Upper lobe of left lung (tissue), 6 donors: ENCODE measurements around the gene DSCAM. TPM values are rescaled to one million over a fixed set of nuclear protein-coding genes. Genes with fewer than 3 reads are reported as not detected.

ENCODE experiments used
- ATAC-seq, 2 donors: fragments of 200-7000 bp; cut with Tn5 transposase; one replicate each; pipeline ENCODE4 v1.9.1; 2022; ENCODE audit warnings: mild to moderate bottlenecking in 2 of 2, moderate library complexity in 2 of 2; ENCODE audit not compliant: low FRiP score in 2 of 2
- DNase-seq, 2 donors: peaks; one replicate each; pipeline ENCODE4 v3.0.0-alpha.2; 2019 to 2020
- H3K27ac ChIP-seq, 4 donors: fragments of 200-600 bp; sonication (generic); one replicate each; pipeline ENCODE4 v1.5.1; 2016 to 2019
- H3K27me3 ChIP-seq, 4 donors: fragments of 200-600 bp; sonication (generic); one replicate each; pipeline ENCODE4 v1.5.1; 2017 to 2019
- H3K36me3 ChIP-seq, 4 donors: fragments of 200-600 bp; sonication (generic); one replicate each; pipeline ENCODE4 v1.5.1; 2016 to 2019
- H3K4me1 ChIP-seq, 4 donors: fragments of 200-600 bp; sonication (generic); one replicate each; pipeline ENCODE4 v1.5.1; 2018 to 2019
- H3K4me3 ChIP-seq, 4 donors: fragments of 200-600 bp; sonication (generic); one replicate each; pipeline ENCODE4 v1.5.1; 2017 to 2019; ENCODE audit warnings: mild to moderate bottlenecking in 2 of 4, moderate library complexity in 1 of 4
- H3K9me3 ChIP-seq, 4 donors: fragments of 200-600 bp; sonication (generic); one replicate each; pipeline ENCODE4 v1.5.1; 2018 to 2019
- CTCF ChIP-seq, 6 experiments: fragments of 450-650 bp in 4 of 6; fragments of 200-600 bp in 2 of 6; sonication (generic) in 2 of 6; IDR thresholded peaks; one replicate each; pipeline ENCODE4 v1.5.1; 2016 to 2019; ENCODE audit warnings: antibody characterized with exemption in 6 of 6
- EP300 ChIP-seq, 4 donors: sonication (generic); formaldehyde crosslinking; IDR thresholded peaks; one replicate each; pipeline ENCODE4 v1.5.1; 2017; ENCODE audit warnings: antibody characterized with exemption in 4 of 4, control low read depth in 2 of 4
- POLR2A ChIP-seq, 4 donors: fragments of 450-650 bp; IDR thresholded peaks; one replicate each; pipeline ENCODE4 v1.5.1; 2016 to 2017; ENCODE audit warnings: antibody characterized with exemption in 4 of 4, mild to moderate bottlenecking in 2 of 4
- POLR2AphosphoS5 ChIP-seq, 2 donors: sonication (generic); formaldehyde crosslinking; IDR thresholded peaks; one replicate each; pipeline ENCODE4 v1.5.1; 2017; ENCODE audit warnings: antibody characterized with exemption in 2 of 2
- WGBS, 2 donors: methylation state at CpG; one replicate each; pipeline ENCODE4 v1.1.5; 2017 to 2018; 5-methylcytosine and 5-hydroxymethylcytosine counted together
- small RNA-seq, 4 donors: library from RNA; depleted of rRNA; stranded (forward); fragments of <200 nt; gene quantifications; one replicate each; pipeline ENCODE3, GENCODE V24; 2016
- total RNA-seq, 6 donors: library from RNA; depleted of rRNA in 4 of 6; stranded (reverse); fragments of >200 nt in 4 of 6; gene quantifications; one replicate each; pipeline versions ENCODE4 v1.1.0 to v1.2.1, GENCODE V29; 2016 to 2021
- donor health status: DM: no; HTN: no; CAD: no; lungs with moderate emphysema.
- donor health status: DM: no; HTN: yes; CAD: no; lungs with severe emphysema.

Gene DSCAM
- total RNA-seq, 6 donors from 2014 or later, result under 0.01 to 0.61 (median 0.26) TPM; not detected in 1

DNA sequence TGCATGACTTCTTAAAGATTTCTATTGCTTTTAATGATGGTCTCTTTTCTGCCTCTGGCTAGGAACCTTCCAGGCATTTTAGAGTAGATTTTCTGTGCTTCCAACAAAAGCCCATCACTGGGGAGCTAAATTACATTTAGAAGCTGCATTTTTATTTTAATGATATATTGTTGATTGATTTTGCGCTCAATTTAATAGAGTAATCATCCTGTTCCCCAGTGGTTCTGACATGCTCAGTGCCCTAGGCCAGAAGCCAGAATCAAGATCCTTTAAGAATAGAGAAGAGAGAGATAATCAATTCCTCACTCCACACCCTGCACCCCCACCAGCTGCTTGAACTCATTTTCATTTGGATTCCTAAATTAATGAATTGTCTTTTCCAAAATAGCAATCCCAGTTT is 881.9 kb downstream of the DSCAM start:
- TF ChIP-seq EP300 (IDR thresholded peaks at IDR 0.05) (no peak), POLR2A (IDR thresholded peaks at IDR 0.05) (no peak), CTCF (IDR thresholded peaks at IDR 0.05) (no peak), POLR2AphosphoS5 (IDR thresholded peaks at IDR 0.05) (no peak)
- no peaks in the 10 kb centered on the region for H3K27me3 ChIP-seq
- no peak overlapping the region for H3K4me3 ChIP-seq
- no peaks in the 10 kb centered on the region for H3K4me1 ChIP-seq
- ATAC-seq, result no peak
- H3K9me3 ChIP-seq, result peaks cover 0 to 11% (median 3%) of the 10 kb centered on the region in 4 donors
- H3K36me3 ChIP-seq, result no peaks in the 10 kb centered on the region
- no peak overlapping the region for H3K27ac ChIP-seq
- no peak for DNase-seq
- 60 to 88% methylated on average over 1 of the region's 1 CpG for WGBS, 2 donors

- Histone ChIP-seq H3K27me3 (no peaks in the 10 kb centered on the region), H3K27ac (no peak overlapping the region), H3K36me3 (no peaks in the 10 kb centered on the region), H3K4me1 (no peaks in the 10 kb centered on the region), H3K4me3 (no peak overlapping the region), H3K9me3 (peaks cover 0 to 17% (median 3%) of the 10 kb centered on the region in 4 donors)
- DNase-seq (no peak), ATAC-seq (no peak)
- WGBS, 2 donors, result 74 to 86% methylated on average over 1 of the region's 1 CpG
- TF ChIP-seq POLR2AphosphoS5 (IDR thresholded peaks at IDR 0.05) (no peak), EP300 (IDR thresholded peaks at IDR 0.05) (no peak), CTCF (IDR thresholded peaks at IDR 0.05) (no peak), POLR2A (IDR thresholded peaks at IDR 0.05) (no peak)
Measured at GRCh38 chr21:39961251-39961650, 885.7 kb downstream of the DSCAM start.

Small RNAs within 50 kb of the gene (small RNA-seq; reads per million reads assigned to genes)
- 0 reads per million in 4 donors for gene MIR4760
- gene RF00432, result 0 reads per million in 4 donors
